Endothelial cell (in vitro differentiated cells): ENCODE data around the gene NXPE3. TPM values are rescaled to one million over a fixed set of nuclear protein-coding genes. Genes with fewer than 3 reads are reported as not detected.
A peak's percentile ranks its signal among the peaks of the same experiment; 100 is the strongest.

ENCODE experiments used
- DNase-seq: peaks from one replicate; pipeline ENCODE4 v3.0.0; 2021; ENCODE audit warnings: low spot score
- H3K27ac Mint-ChIP-seq: one replicate; pipeline ENCODE4 v1.8.0; 2021; ENCODE audit warnings: mixed read lengths, inconsistent platforms; ENCODE audit not compliant: unreplicated experiment
- H3K27me3 Mint-ChIP-seq: one replicate; pipeline ENCODE4 v1.8.0; 2021; ENCODE audit warnings: mild to moderate bottlenecking, moderate library complexity, mixed read lengths, inconsistent platforms; ENCODE audit not compliant: unreplicated experiment
- H3K36me3 Mint-ChIP-seq: one replicate; pipeline ENCODE4 v1.8.0; 2021; ENCODE audit warnings: mild to moderate bottlenecking, low read depth, mixed read lengths, inconsistent platforms; ENCODE audit not compliant: unreplicated experiment
- H3K4me1 Mint-ChIP-seq: one replicate; pipeline ENCODE4 v1.8.0; 2021; ENCODE audit warnings: mild to moderate bottlenecking, mixed read lengths, inconsistent platforms; ENCODE audit not compliant: unreplicated experiment
- H3K4me3 Mint-ChIP-seq: one replicate; pipeline ENCODE4 v1.8.0; 2021; ENCODE audit warnings: mild to moderate bottlenecking, mixed read lengths, inconsistent platforms; ENCODE audit not compliant: unreplicated experiment
- H3K9me3 Mint-ChIP-seq: one replicate; pipeline ENCODE4 v1.8.0; 2021; ENCODE audit warnings: mixed read lengths, inconsistent platforms; ENCODE audit not compliant: unreplicated experiment
- CTCF ChIP-seq: fragments of 200-600 bp; sonication (generic); IDR thresholded peaks from one replicate; pipeline ENCODE4 v1.5.0; 2021; ENCODE audit warnings: antibody characterized with exemption; ENCODE audit not compliant: unreplicated experiment
- total RNA-seq: library from RNA; stranded (reverse); fragmentation: NEBNext Ultra II Directional; extraction: Animal tissue kit (Norgen Biotek cat#: 25700); gene quantifications from one replicate; pipeline ENCODE4 v1.2.1, GENCODE V29; 2021; ENCODE audit not compliant: unreplicated experiment

Gene NXPE3
- total RNA-seq, 1 donor from 2014 or later = 20.3 TPM

GRCh38 chr3:101784855-101785613 is 6.0 kb downstream of the NXPE3 start:
- Mint-ChIP-seq H3K27me3 (peaks cover 3% of the 10 kb centered on the region), H3K36me3 (peaks cover 41% of the 10 kb centered on the region), H3K4me3 (peak overlapping the region; percentile 59), H3K27ac (peak overlapping the region; percentile 79), H3K9me3 (no peaks in the 10 kb centered on the region), H3K4me1 (peaks cover 26% of the 10 kb centered on the region)
- no peak for DNase-seq
- no peak for TF ChIP-seq CTCF

DNA sequence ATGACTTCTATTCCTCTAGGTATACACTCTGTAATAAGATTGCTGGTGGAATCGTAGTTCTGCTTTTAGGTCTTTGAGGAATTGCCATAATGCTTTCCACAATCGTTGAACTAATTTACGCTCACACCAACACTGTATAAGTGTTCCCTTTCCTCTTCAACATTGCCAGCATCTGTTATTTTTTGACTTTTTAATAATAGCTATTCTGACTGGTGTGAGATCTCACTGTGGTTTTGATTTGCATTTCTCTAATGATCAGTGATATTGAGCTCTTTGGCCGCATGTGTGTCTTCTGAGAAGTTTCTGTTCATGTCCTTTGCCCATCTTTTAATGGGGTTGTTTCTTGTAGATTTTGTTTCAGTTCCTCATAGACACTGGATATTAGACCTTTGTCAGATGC is 12.8 kb downstream of the NXPE3 start:
- H3K4me3 Mint-ChIP-seq = peak overlapping the region; percentile 10
- no peak overlapping the region for H3K27ac Mint-ChIP-seq
- H3K4me1 Mint-ChIP-seq = no peaks in the 10 kb centered on the region
- H3K27me3 Mint-ChIP-seq = no peaks in the 10 kb centered on the region
- TF ChIP-seq CTCF = no peak
- no peaks in the 10 kb centered on the region for H3K9me3 Mint-ChIP-seq
- no peak for DNase-seq
- H3K36me3 Mint-ChIP-seq = peaks cover 48% of the 10 kb centered on the region

GRCh38 chr3:101796077-101796680 is 17.2 kb downstream of the NXPE3 start:
- peaks cover 36% of the 10 kb centered on the region for H3K36me3 Mint-ChIP-seq
- no peak for TF ChIP-seq CTCF
- H3K27me3 Mint-ChIP-seq = no peaks in the 10 kb centered on the region
- no peak for DNase-seq
- H3K9me3 Mint-ChIP-seq = no peaks in the 10 kb centered on the region
- H3K27ac Mint-ChIP-seq = no peak overlapping the region
- H3K4me3 Mint-ChIP-seq = no peak overlapping the region
- H3K4me1 Mint-ChIP-seq = no peaks in the 10 kb centered on the region

DNA sequence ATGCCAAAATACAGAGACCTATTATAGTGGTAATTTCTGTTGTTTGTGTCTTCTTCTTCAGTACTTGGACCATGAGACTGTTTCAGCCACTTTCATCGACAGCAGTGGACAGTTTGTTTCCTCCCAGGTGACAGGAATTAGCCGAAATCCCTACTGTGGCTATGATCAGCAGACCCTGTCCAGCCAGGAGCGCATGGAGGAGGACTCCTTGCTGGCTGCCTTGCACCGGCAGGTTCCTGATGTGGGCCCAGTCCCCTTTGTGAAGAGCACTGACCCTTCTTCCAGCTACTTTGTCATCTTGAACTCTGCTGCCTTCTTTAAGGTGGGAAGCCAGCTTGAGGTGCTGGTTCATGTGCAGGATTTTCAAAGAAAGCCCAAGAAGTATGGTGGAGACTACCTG is 22.2 kb downstream of the NXPE3 start:
- DNase-seq = no peak
- no peak overlapping the region for H3K27ac Mint-ChIP-seq
- no peaks in the 10 kb centered on the region for H3K4me1 Mint-ChIP-seq
- peaks cover 14% of the 10 kb centered on the region for H3K36me3 Mint-ChIP-seq
- H3K4me3 Mint-ChIP-seq = no peak overlapping the region
- H3K9me3 Mint-ChIP-seq = no peaks in the 10 kb centered on the region
- H3K27me3 Mint-ChIP-seq = no peaks in the 10 kb centered on the region
- TF ChIP-seq CTCF = no peak

DNA sequence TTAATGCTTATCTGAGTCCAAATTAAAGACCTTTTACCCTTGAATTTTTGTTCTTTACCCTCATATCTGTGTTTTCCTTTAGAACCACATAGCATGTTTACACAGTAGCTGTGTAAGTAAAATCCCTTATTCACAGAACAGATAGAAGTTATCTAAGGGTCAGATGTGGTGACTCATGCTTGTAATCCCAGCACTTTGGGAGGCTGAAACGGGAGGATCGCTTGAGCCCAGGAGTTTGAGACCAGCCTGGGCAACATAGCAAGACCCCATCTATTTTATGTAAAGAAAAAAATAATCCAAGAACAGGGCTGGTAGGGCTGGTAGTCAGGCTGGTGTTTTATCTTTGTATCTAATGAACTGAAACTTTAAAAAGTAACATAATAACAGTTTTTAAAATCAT is 23.2 kb downstream of the NXPE3 start:
- Mint-ChIP-seq H3K4me3 (no peak overlapping the region), H3K4me1 (no peaks in the 10 kb centered on the region), H3K36me3 (peaks cover 11% of the 10 kb centered on the region)

More for the DNA sequence above, 23.2 kb downstream of the NXPE3 start:
- no peak overlapping the region for H3K27ac Mint-ChIP-seq
- no peaks in the 10 kb centered on the region for H3K27me3 Mint-ChIP-seq
- TF ChIP-seq CTCF = no peak
- no peaks in the 10 kb centered on the region for H3K9me3 Mint-ChIP-seq
- no peak for DNase-seq
